ENCODE results near the gene ALG2.

ALG2 gene

GRCh38 chr9:99181621-99182020 lies 40.1 kb downstream of the ALG2 start:
- no peaks in the 10 kb centered on the region for H3K36me3 ChIP-seq (ENCODE audit: control insufficient read depth in 2 of 2, insufficient read depth in 1 of 2, low read length in 2 of 2)
- no peak for TF ChIP-seq ZFP41 (tag by site-specific recombination; IDR thresholded peaks at IDR 0.05; ENCODE audit: borderline replicate concordance)
- TF ChIP-seq ZFP3 (tag by site-specific recombination; IDR thresholded peaks at IDR 0.05; ENCODE audit: low read depth), result no peak
- TF ChIP-seq KLF1 (tag by site-specific recombination; IDR thresholded peaks at IDR 0.05), result no peak
- TF ChIP-seq ZNF837 (tag by site-specific recombination; IDR thresholded peaks at IDR 0.05), result no peak
- TF ChIP-seq ZNF174 (tag by site-specific recombination; IDR thresholded peaks at IDR 0.05), result no peak
- no peak for TF ChIP-seq ZBTB26 (tag by site-specific recombination; optimal IDR thresholded peaks at IDR 0.05)
- no peak for TF ChIP-seq ZNF169 (tag by site-specific recombination; IDR thresholded peaks at IDR 0.05)
- TF ChIP-seq HOXD13 (CRISPR knock-in tag; IDR thresholded peaks at IDR 0.05; ENCODE audit: borderline replicate concordance), result no peak
- no peak for TF ChIP-seq PBX3 (CRISPR knock-in tag; IDR thresholded peaks at IDR 0.05)
- no peak for TF ChIP-seq ZNF23 (tag by site-specific recombination; IDR thresholded peaks at IDR 0.05; ENCODE audit: borderline replicate concordance)
- TF ChIP-seq BCL11B (tag by site-specific recombination; IDR thresholded peaks at IDR 0.05; ENCODE audit: low read depth), result no peak
- no peak for TF ChIP-seq ZNF558 (tag by site-specific recombination; IDR thresholded peaks at IDR 0.05)
- TF ChIP-seq ZNF433 (tag by site-specific recombination; IDR thresholded peaks at IDR 0.05; ENCODE audit: low read depth), result no peak
- TF ChIP-seq ZFHX2 (tag by site-specific recombination; conservative IDR thresholded peaks at IDR 0.05), result no peak
- TF ChIP-seq SCRT1 (tag by site-specific recombination; IDR thresholded peaks at IDR 0.05; ENCODE audit: borderline replicate concordance), result no peak
- ChIA-PET POLR2A (no interaction called here), CTCF (interaction anchor here (0.7 to 1.9 kb wide), 8 partner anchors 15 to 1143 kb away, joined by 3 to 6 read pairs (median 4); no protein-coding TSS in a partner anchor)
- H3K4me1 ChIP-seq (ENCODE audit: control insufficient read depth, insufficient read depth, low read length), result no peaks in the 10 kb centered on the region
- no peak overlapping the region for H3K27ac ChIP-seq (ENCODE audit: extremely low read depth, low read depth, low read length)
- no peak overlapping the region for H3K4me3 ChIP-seq (ENCODE audit: low read depth, low read length)
- H3K9me3 ChIP-seq (ENCODE audit: control insufficient read depth, insufficient read depth, low read depth, low read length), result no peaks in the 10 kb centered on the region

GRCh38 chr9:99181206-99181605 lies 40.5 kb downstream of the ALG2 start:
- Histone ChIP-seq H3K4me3 (ENCODE audit: low read depth, low read length) (no peak overlapping the region), H3K9me3 (ENCODE audit: control insufficient read depth, insufficient read depth, low read depth, low read length) (no peaks in the 10 kb centered on the region), H3K36me3 (ENCODE audit: control insufficient read depth in 2 of 2, insufficient read depth in 1 of 2, low read length in 2 of 2) (no peaks in the 10 kb centered on the region), H3K4me1 (ENCODE audit: control insufficient read depth, insufficient read depth, low read length) (no peaks in the 10 kb centered on the region; the same call in 1 of the 2 replicates), H3K27ac (ENCODE audit: extremely low read depth, low read depth, low read length) (no peak overlapping the region)
- POLR2A ChIA-PET, result no interaction called here
- TF ChIP-seq ZNF133 (tag by site-specific recombination; IDR thresholded peaks at IDR 0.05), result no peak
- TF ChIP-seq ZSCAN4 (tag by site-specific recombination; IDR thresholded peaks at IDR 0.05), result 0 out of 2 replicates have a peak, but pooled peaks have one; percentile 10
- TF ChIP-seq ZNF174 (tag by site-specific recombination; IDR thresholded peaks at IDR 0.05), result no peak
- no peak for TF ChIP-seq ZNF600 (tag by site-specific recombination; IDR thresholded peaks at IDR 0.05)
- no peak for TF ChIP-seq ZNF239 (tag by site-specific recombination; IDR thresholded peaks at IDR 0.05)
- TF ChIP-seq ZNF248 (tag by site-specific recombination; IDR thresholded peaks at IDR 0.05), result no peak
- CTCF ChIA-PET, result interaction anchor here (0.6 to 1.9 kb wide), 4 partner anchors 16 to 1142 kb away, joined by 3 to 6 read pairs (median 4); no protein-coding TSS in a partner anchor

GRCh38 chr9:99180662-99181061 lies 41.1 kb downstream of the ALG2 start:
- CTCF ChIA-PET, result interaction anchor here (0.6 kb wide), 1 partner anchor 1143 kb away, joined by 3 read pairs; no protein-coding TSS in a partner anchor
- H3K4me1 ChIP-seq (ENCODE audit: control insufficient read depth, insufficient read depth, low read length), result no peaks in the 10 kb centered on the region; the same call in 1 of the 2 replicates
- no peak overlapping the region for H3K27ac ChIP-seq (ENCODE audit: extremely low read depth, low read depth, low read length)
- POLR2A ChIA-PET, result no interaction called here
- no peaks in the 10 kb centered on the region for H3K9me3 ChIP-seq (ENCODE audit: control insufficient read depth, insufficient read depth, low read depth, low read length)
- no peak overlapping the region for H3K4me3 ChIP-seq (ENCODE audit: low read depth, low read length)
- H3K36me3 ChIP-seq (ENCODE audit: control insufficient read depth in 2 of 2, insufficient read depth in 1 of 2, low read length in 2 of 2), result no peaks in the 10 kb centered on the region
- TF ChIP-seq ZNF2 (tag by site-specific recombination; IDR thresholded peaks at IDR 0.05) (no peak), ZNF274 (IDR thresholded peaks at IDR 0.05; ENCODE audit: low read length) (no peak), ZNF274 (tag by site-specific recombination; IDR thresholded peaks at IDR 0.05; ENCODE audit: borderline replicate concordance) (no peak), ZSCAN30 (tag by site-specific recombination; IDR thresholded peaks at IDR 0.05) (no peak), PRDM1 (tag by site-specific recombination; IDR thresholded peaks at IDR 0.05) (no peak), ZNF529 (tag by site-specific recombination; IDR thresholded peaks at IDR 0.05; ENCODE audit: insufficient replicate concordance) (no peak)
